Measurements from ENCODE around the gene GRID2. TPM values are rescaled to one million over a fixed set of nuclear protein-coding genes. Genes with fewer than 3 reads are reported as not detected.

The GRID2 gene
- total RNA-seq, 6 experiments from 2014 or later = not detected

DNA sequence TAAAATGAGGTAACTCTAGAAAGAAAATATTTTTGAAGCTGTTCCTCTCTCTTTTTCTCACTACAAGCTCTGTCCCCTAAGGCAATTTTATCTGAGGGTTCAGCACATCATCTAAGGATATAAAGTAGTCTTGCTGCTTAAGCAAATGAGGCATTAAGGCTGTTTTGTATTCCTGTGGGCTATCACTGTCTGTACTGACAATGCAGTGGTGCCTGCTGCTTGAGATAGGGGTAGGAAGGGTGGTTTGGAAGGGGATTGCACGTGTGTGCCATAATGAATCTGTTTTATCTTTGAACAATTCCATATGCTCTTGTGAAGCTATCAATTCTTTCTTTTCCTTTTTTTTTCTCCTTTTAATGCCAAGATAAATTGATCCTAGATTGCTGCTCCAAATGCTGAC, 1396.8 kb downstream of the GRID2 start:
- DNase-seq (no peak), ATAC-seq (no peak)
- no peak overlapping the region for H3K4me3 ChIP-seq
- no peaks in the 10 kb centered on the region for H3K9me3 ChIP-seq
- no peak for TF ChIP-seq POLR2A (IDR thresholded peaks at IDR 0.05)
- TF ChIP-seq, protein P1, sequence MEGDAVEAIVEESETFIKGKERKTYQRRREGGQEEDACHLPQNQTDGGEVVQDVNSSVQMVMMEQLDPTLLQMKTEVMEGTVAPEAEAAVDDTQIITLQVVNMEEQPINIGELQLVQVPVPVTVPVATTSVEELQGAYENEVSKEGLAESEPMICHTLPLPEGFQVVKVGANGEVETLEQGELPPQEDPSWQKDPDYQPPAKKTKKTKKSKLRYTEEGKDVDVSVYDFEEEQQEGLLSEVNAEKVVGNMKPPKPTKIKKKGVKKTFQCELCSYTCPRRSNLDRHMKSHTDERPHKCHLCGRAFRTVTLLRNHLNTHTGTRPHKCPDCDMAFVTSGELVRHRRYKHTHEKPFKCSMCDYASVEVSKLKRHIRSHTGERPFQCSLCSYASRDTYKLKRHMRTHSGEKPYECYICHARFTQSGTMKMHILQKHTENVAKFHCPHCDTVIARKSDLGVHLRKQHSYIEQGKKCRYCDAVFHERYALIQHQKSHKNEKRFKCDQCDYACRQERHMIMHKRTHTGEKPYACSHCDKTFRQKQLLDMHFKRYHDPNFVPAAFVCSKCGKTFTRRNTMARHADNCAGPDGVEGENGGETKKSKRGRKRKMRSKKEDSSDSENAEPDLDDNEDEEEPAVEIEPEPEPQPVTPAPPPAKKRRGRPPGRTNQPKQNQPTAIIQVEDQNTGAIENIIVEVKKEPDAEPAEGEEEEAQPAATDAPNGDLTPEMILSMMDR (IDR thresholded peaks at IDR 0.05) = no peak
- H3K4me1 ChIP-seq = no peaks in the 10 kb centered on the region
- H3K36me3 ChIP-seq = no peaks in the 10 kb centered on the region
- 17% methylated on average over 1 of the region's 1 CpG for WGBS (ENCODE audit: insufficient coverage, low coverage, low lambda C conversion rate, missing lambda C conversion rate)
- intact Hi-C loops (cut with DNase I) = no loop called here
- no peak overlapping the region for H3K27ac ChIP-seq
- no peaks in the 10 kb centered on the region for H3K27me3 ChIP-seq

DNA sequence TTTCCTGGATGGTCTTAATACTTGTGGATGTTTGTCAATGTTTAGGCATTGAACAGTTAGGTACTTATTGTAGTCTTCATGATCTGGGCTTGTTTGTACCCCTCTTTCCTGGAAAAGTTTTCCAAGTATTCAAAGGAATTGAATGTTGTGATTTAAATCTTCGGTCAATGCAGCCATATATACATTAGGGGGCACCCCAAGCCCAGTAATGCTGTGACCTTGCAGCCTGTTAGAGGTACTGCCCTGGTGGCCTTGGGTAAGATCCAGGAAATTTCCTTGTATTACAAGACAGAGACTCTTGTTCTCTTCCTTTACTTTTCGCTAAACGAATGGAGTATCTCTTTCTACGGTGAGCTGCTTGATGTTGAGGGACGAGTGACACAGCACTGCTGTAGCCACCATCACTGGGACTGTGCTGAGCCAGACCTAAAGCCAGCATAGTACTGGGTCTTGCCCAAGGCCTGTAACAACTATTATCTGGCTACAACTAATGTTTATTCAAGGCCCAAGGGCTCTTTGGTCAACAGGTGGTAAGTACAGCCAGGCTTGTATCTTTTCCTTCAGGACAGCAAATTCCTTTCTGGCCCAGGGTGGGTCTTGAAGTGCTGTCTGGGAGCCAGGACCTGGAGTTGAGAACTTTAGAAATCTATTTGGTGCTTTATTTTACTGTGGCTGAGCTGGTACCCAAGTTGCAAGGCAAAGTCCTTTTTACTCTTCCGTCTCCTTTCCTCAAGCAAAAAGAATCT, 1406.5 kb downstream of the GRID2 start:
- no peak for DNase-seq
- no peaks in the 10 kb centered on the region for H3K27me3 ChIP-seq
- H3K9me3 ChIP-seq = no peaks in the 10 kb centered on the region
- no peaks in the 10 kb centered on the region for H3K36me3 ChIP-seq
- TF ChIP-seq POLR2A (IDR thresholded peaks at IDR 0.05) = no peak
- TF ChIP-seq, protein P1 (IDR thresholded peaks at IDR 0.05) = peak in 1 of 4 donors; percentile 8
- ATAC-seq = no peak
- H3K4me1 ChIP-seq = no peaks in the 10 kb centered on the region
- no peak overlapping the region for H3K4me3 ChIP-seq
- 63% methylated on average over 6 of the region's 6 CpGs for WGBS (ENCODE audit: insufficient coverage, low coverage, low lambda C conversion rate, missing lambda C conversion rate)
- intact Hi-C loops (cut with DNase I) = no loop called here
- H3K27ac ChIP-seq = no peak overlapping the region

DNA sequence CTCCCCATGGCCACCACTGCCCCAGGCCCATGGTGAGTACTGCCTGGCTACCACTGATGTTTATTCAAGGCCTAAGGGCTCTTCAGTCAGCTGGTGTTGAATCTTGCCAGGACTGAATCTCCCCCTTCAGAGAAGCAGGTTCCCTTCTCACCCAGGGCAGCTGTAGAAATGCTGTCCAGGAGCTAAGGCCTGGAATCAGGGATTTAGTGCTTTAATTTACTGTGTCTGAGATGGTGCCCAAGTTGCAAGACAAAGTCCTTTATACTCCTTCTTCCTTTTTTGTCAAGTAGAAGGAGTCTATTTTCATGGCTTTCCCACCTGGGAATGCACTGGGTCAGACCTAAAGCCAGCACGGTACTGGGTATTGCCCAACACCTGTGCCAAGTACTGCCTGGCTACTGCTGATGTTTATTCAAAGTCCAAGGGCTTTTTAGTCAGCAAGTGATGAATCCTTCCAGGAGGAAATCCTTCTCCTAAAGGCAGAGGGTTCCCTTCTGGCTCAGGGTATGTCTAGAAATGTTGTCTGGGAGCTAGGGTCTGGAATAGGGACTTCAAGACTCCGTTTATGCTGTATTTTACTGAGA, 1407.2 kb downstream of the GRID2 start:
- H3K27ac ChIP-seq = no peak overlapping the region
- no peak overlapping the region for H3K4me3 ChIP-seq
- no peaks in the 10 kb centered on the region for H3K4me1 ChIP-seq
- DNase-seq (no peak), ATAC-seq (no peak)
- no peak for TF ChIP-seq POLR2A (IDR thresholded peaks at IDR 0.05)
- TF ChIP-seq, protein P1 (IDR thresholded peaks at IDR 0.05) = no peak
- H3K36me3 ChIP-seq = no peaks in the 10 kb centered on the region
- H3K27me3 ChIP-seq = no peaks in the 10 kb centered on the region
- WGBS (ENCODE audit: insufficient coverage, low coverage, low lambda C conversion rate, missing lambda C conversion rate) = 34% methylated on average over 2 of the region's 2 CpGs
- intact Hi-C loops (cut with DNase I) = no loop called here
- H3K9me3 ChIP-seq = no peaks in the 10 kb centered on the region

DNA sequence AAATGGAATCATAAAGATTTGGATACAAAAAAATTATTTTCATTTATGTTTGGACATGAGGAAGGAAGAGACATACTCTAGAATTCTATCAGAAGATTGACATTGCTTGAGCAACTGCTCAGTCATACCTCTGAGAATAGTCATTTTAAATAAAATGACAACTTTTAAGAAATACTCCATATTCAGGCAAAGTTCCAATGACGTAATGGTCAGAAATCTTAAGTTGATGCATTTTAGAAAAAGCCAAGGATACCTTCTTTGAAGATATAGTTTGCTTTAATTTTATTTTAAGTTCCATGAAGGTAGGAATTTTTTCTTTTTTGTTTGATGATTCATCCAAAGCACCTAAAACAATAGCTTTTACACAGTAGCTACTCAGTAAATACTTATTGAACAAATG, 1414.5 kb downstream of the GRID2 start:
- DNase-seq (no peak), ATAC-seq (no peak)
- Histone ChIP-seq H3K27me3 (no peaks in the 10 kb centered on the region), H3K4me3 (no peak overlapping the region), H3K36me3 (no peaks in the 10 kb centered on the region), H3K27ac (no peak overlapping the region), H3K4me1 (no peaks in the 10 kb centered on the region), H3K9me3 (no peaks in the 10 kb centered on the region)
- 45% methylated on average over 1 of the region's 1 CpG for WGBS (ENCODE audit: insufficient coverage, low coverage, low lambda C conversion rate, missing lambda C conversion rate)
- TF ChIP-seq, protein P1 (IDR thresholded peaks at IDR 0.05) = no peak
- no peak for TF ChIP-seq POLR2A (IDR thresholded peaks at IDR 0.05)
- intact Hi-C loops (cut with DNase I) = no loop called here
